Measurements from ENCODE around the gene ST6GALNAC2. TPM values are rescaled to one million over a fixed set of nuclear protein-coding genes. Genes with fewer than 3 reads are reported as not detected.
"Not testable (repeated sequence)": the region's sequence is repeated elsewhere in the genome, so short reads cannot be mapped to it uniquely, and the experiment has no call there.

ST6GALNAC2 gene
- total RNA-seq, 2 experiments from 2014 or later, result not detected

- CTCF ChIA-PET, result interaction anchor here (0.7 kb wide), 1 partner anchor 16 kb away, joined by 3 read pairs; no protein-coding TSS in a partner anchor
- POLR2A ChIA-PET, result interaction anchor here (1.4 kb wide), 1 partner anchor 10 kb away, joined by 3 read pairs; no protein-coding TSS in a partner anchor
Observed at GRCh38 chr17:76538281-76538931, 47.3 kb downstream of the ST6GALNAC2 start.

- ChIA-PET POLR2A (interaction anchor here (1.4 kb wide), 1 partner anchor 10 kb away, joined by 3 read pairs; no protein-coding TSS in a partner anchor), CTCF (interaction anchor here (0.7 to 1.0 kb wide), 2 partner anchors 9 to 15 kb away, joined by 3 read pairs; no protein-coding TSS in a partner anchor)
Observed at GRCh38 chr17:76537578-76538280, 47.9 kb downstream of the ST6GALNAC2 start, which contains the start of gene CYGB. Gene CYGB, minus strand, starts transcription at chr17:76537709. Its CDS starts 167 bp downstream, at chr17:76537542.

- CTCF ChIA-PET, result interaction anchor here (0.8 to 1.3 kb wide), 3 partner anchors 8 to 14 kb away, joined by 3 to 6 read pairs (median 3); no protein-coding TSS in a partner anchor
- POLR2A ChIA-PET, result interaction anchor here (1.4 kb wide), 1 partner anchor 9 kb away, joined by 3 read pairs; no protein-coding TSS in a partner anchor
Observed at GRCh38 chr17:76537288-76537577, 48.4 kb downstream of the ST6GALNAC2 start.

GRCh38 chr17:76536511-76537287 lies 49.0 kb downstream of the ST6GALNAC2 start:
- POLR2A ChIA-PET, result interaction anchor here (1.4 kb wide), 1 partner anchor 9 kb away, joined by 3 read pairs; no protein-coding TSS in a partner anchor
- CTCF ChIA-PET, result interaction anchor here (0.8 to 1.3 kb wide), 4 partner anchors 9 to 14 kb away, joined by 3 to 6 read pairs (median 4); no protein-coding TSS in a partner anchor

- ChIA-PET POLR2A (no interaction called here), CTCF (interaction anchor here (1.1 to 1.3 kb wide), 3 partner anchors 10 to 24 kb away, joined by 3 to 4 read pairs (median 3); no protein-coding TSS in a partner anchor)
Observed at GRCh38 chr17:76535788-76536510, 49.7 kb downstream of the ST6GALNAC2 start.

- ChIA-PET POLR2A (no interaction called here), CTCF (interaction anchor here (1.1 to 1.3 kb wide), 2 partner anchors 12 to 25 kb away, joined by 3 to 4 read pairs; no protein-coding TSS in a partner anchor)
Observed at GRCh38 chr17:76534831-76535732, 50.6 kb downstream of the ST6GALNAC2 start.

- CTCF ChIA-PET, POLR2A ChIA-PET: not testable (repeated sequence)
Observed at GRCh38 chr17:76533640-76534359, 51.9 kb downstream of the ST6GALNAC2 start.

- ChIA-PET CTCF (interaction anchor here (0.6 kb wide), 1 partner anchor 982 kb away, joined by 3 read pairs; no protein-coding TSS in a partner anchor), POLR2A (no interaction called here)
Observed at GRCh38 chr17:76532072-76532651, 53.5 kb downstream of the ST6GALNAC2 start.

GRCh38 chr17:76531486-76532038 lies 54.1 kb downstream of the ST6GALNAC2 start:
- CTCF ChIA-PET, result interaction anchor here (0.6 kb wide), 1 partner anchor 981 kb away, joined by 3 read pairs; no protein-coding TSS in a partner anchor
- POLR2A ChIA-PET, result no interaction called here

- POLR2A ChIA-PET, result no interaction called here
- CTCF ChIA-PET, result interaction anchor here (1.1 kb wide), 1 partner anchor 26 kb away, joined by 3 read pairs; no protein-coding TSS in a partner anchor
Observed at GRCh38 chr17:76530811-76531485, 54.7 kb downstream of the ST6GALNAC2 start.

GRCh38 chr17:76530095-76530723 lies 55.5 kb downstream of the ST6GALNAC2 start:
- ChIA-PET CTCF (interaction anchor here (1.1 kb wide), 1 partner anchor 27 kb away, joined by 3 read pairs; no protein-coding TSS in a partner anchor), POLR2A (no interaction called here)

- CTCF ChIA-PET, result interaction anchor here (1.1 to 2.0 kb wide), 4 partner anchors 17 to 58 kb away, joined by 3 to 10 read pairs (median 5); no protein-coding TSS in a partner anchor
- POLR2A ChIA-PET, result no interaction called here
Observed at GRCh38 chr17:76529224-76530094, 56.2 kb downstream of the ST6GALNAC2 start.

- POLR2A ChIA-PET, result interaction anchor here (0.7 to 1.4 kb wide), 2 partner anchors 9 to 181 kb away, joined by 3 read pairs; partner anchors contain the start of gene CYGB
- CTCF ChIA-PET, result interaction anchor here (0.7 to 2.0 kb wide), 7 partner anchors 17 to 194 kb away, joined by 3 to 10 read pairs (median 3); no protein-coding TSS in a partner anchor
Observed at GRCh38 chr17:76528528-76529223, 57.0 kb downstream of the ST6GALNAC2 start.

GRCh38 chr17:76528156-76528527 lies 57.5 kb downstream of the ST6GALNAC2 start:
- CTCF ChIA-PET, result interaction anchor here (0.7 to 2.0 kb wide), 7 partner anchors 18 to 194 kb away, joined by 3 to 10 read pairs (median 4); no protein-coding TSS in a partner anchor
- POLR2A ChIA-PET, result interaction anchor here (0.7 to 1.4 kb wide), 2 partner anchors 9 to 181 kb away, joined by 3 read pairs; partner anchors contain the start of gene CYGB

Data from activated CD8-positive, alpha-beta memory T cell treated with anti-CD3 and anti-CD28 coated beads for 36 hours (primary cell).